ENCODE measurements around the gene PLCB1. TPM values are rescaled to one million over a fixed set of nuclear protein-coding genes. Genes with fewer than 3 reads are reported as not detected.

PLCB1 gene
- total RNA-seq, 1 donor from 2014 or later: 37.4 TPM

- Mint-ChIP-seq H3K9me3 (ENCODE audit: unreplicated experiment) (no peaks in the 10 kb centered on the region), H3K27me3 (ENCODE audit: unreplicated experiment) (no peaks in the 10 kb centered on the region), H3K27ac (ENCODE audit: unreplicated experiment) (no peak overlapping the region), H3K36me3 (ENCODE audit: unreplicated experiment) (no peaks in the 10 kb centered on the region), H3K4me1 (ENCODE audit: low read depth, unreplicated experiment) (peaks cover 1% of the 10 kb centered on the region), H3K4me3 (ENCODE audit: unreplicated experiment) (no peak overlapping the region)
- DNase-seq: no peak
- no peak for TF ChIP-seq CTCF (IDR thresholded peaks at IDR 0.05; ENCODE audit: partially characterized antibody, unreplicated experiment)
These were observed 7.4 kb upstream of the PLCB1 start for GRCh38 chr20:8124639-8125038.

- no peak for TF ChIP-seq CTCF (IDR thresholded peaks at IDR 0.05; ENCODE audit: partially characterized antibody, unreplicated experiment)
- H3K27me3 Mint-ChIP-seq (ENCODE audit: unreplicated experiment): no peaks in the 10 kb centered on the region
- H3K36me3 Mint-ChIP-seq (ENCODE audit: unreplicated experiment): no peaks in the 10 kb centered on the region
- peaks cover 1% of the 10 kb centered on the region for H3K4me1 Mint-ChIP-seq (ENCODE audit: low read depth, unreplicated experiment)
- no peaks in the 10 kb centered on the region for H3K9me3 Mint-ChIP-seq (ENCODE audit: unreplicated experiment)
- no peak overlapping the region for H3K4me3 Mint-ChIP-seq (ENCODE audit: unreplicated experiment)
- no peak overlapping the region for H3K27ac Mint-ChIP-seq (ENCODE audit: unreplicated experiment)
- no peak for DNase-seq
These were observed 5.9 kb upstream of the PLCB1 start for GRCh38 chr20:8126181-8126580.

GRCh38 chr20:8126841-8127378 is 5.2 kb upstream of the PLCB1 start:
- H3K4me1 Mint-ChIP-seq (ENCODE audit: low read depth, unreplicated experiment): peaks cover 1% of the 10 kb centered on the region

DNA sequence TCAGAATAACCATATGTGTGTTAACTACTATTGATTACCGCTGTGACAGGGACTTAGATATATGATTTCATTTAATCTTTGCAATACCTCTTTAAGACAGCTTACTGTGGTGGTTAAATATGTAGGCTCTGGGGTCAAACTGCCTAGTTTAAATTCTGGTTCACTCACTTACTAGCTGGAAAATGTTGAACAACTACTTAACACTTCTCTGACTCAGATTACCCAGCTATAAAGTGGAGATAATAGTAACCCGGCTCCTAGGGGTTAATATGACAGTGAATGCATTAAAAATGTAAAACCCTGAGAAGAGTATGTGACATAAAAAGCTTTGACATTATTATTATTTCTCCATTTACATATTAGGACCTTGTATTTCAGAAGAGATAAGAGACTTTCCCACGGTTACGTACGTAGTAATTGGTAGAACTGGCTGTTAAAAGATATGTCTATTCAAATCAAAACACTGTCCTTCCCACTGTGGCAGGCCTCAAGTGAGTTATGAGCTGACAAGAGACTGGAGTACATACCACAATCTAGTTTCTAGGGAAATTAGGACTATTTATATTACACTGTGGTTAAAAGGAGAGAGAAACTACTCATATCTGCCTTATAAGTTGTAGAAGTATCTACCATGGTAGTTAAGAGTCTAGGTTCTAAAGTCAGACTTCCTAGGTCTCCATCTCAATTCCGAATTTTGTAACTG is 4.4 kb upstream of the PLCB1 start:
- no peak overlapping the region for H3K27ac Mint-ChIP-seq (ENCODE audit: unreplicated experiment)
- H3K9me3 Mint-ChIP-seq (ENCODE audit: unreplicated experiment): no peaks in the 10 kb centered on the region

More at GRCh38 chr20:8126841-8127378, 5.2 kb upstream of the PLCB1 start:
- Mint-ChIP-seq H3K27ac (ENCODE audit: unreplicated experiment) (no peak overlapping the region), H3K9me3 (ENCODE audit: unreplicated experiment) (no peaks in the 10 kb centered on the region), H3K4me3 (ENCODE audit: unreplicated experiment) (no peak overlapping the region), H3K27me3 (ENCODE audit: unreplicated experiment) (no peaks in the 10 kb centered on the region), H3K36me3 (ENCODE audit: unreplicated experiment) (no peaks in the 10 kb centered on the region)
- TF ChIP-seq CTCF (IDR thresholded peaks at IDR 0.05; ENCODE audit: partially characterized antibody, unreplicated experiment): no peak
- DNase-seq: no peak

More for the DNA sequence above, 4.4 kb upstream of the PLCB1 start:
- H3K36me3 Mint-ChIP-seq (ENCODE audit: unreplicated experiment): no peaks in the 10 kb centered on the region
- H3K27me3 Mint-ChIP-seq (ENCODE audit: unreplicated experiment): no peaks in the 10 kb centered on the region
- no peak for TF ChIP-seq CTCF (IDR thresholded peaks at IDR 0.05; ENCODE audit: partially characterized antibody, unreplicated experiment)
- H3K4me3 Mint-ChIP-seq (ENCODE audit: unreplicated experiment): no peak overlapping the region
- no peak for DNase-seq
- H3K4me1 Mint-ChIP-seq (ENCODE audit: low read depth, unreplicated experiment): peaks cover 1% of the 10 kb centered on the region
